ENCODE measurements around the gene RASGEF1B. TPM values are rescaled to one million over a fixed set of nuclear protein-coding genes. Genes with fewer than 3 reads are reported as not detected.

RASGEF1B gene
- total RNA-seq, 2 experiments from 2014 or later, result 69.4 to 73.1 TPM

GRCh38 chr4:81395239-81395638, 76.5 kb downstream of the RASGEF1B start:
- H3K9me3 Mint-ChIP-seq, result no peaks in the 10 kb centered on the region
- TF ChIP-seq CTCF (IDR thresholded peaks at IDR 0.05), result no peak
- intact Hi-C loops (cut with DNase I, micrococcal nuclease), result no loop called here
- Histone ChIP-seq H3K36me3 (ENCODE audit: insufficient read depth, low read length) (no peaks in the 10 kb centered on the region), H3K27ac (ENCODE audit: low read depth in 1 of 2, low read length in 2 of 2) (no peak overlapping the region), H3K9me3 (ENCODE audit: control insufficient read depth in 1 of 2, insufficient read depth in 1 of 2, low read length in 2 of 2) (no peaks in the 10 kb centered on the region), H3K27me3 (ENCODE audit: control insufficient read depth in 1 of 2, insufficient read depth in 2 of 2, low read length in 2 of 2) (no peaks in the 10 kb centered on the region), H3K4me3 (ENCODE audit: low read length) (no peak overlapping the region), H3K4me1 (ENCODE audit: insufficient read depth, low read length) (no peaks in the 10 kb centered on the region)
- no peak overlapping the region for H3K4me3 Mint-ChIP-seq
- CTCF ChIA-PET, result no interaction called here
- peaks cover under 1% of the 10 kb centered on the region for H3K27me3 Mint-ChIP-seq
- H3K27ac Mint-ChIP-seq, result no peak overlapping the region
- H3K36me3 Mint-ChIP-seq (ENCODE audit: low read depth), result no peaks in the 10 kb centered on the region
- peaks cover 7% of the 10 kb centered on the region for H3K4me1 Mint-ChIP-seq (ENCODE audit: low read depth)
- DNase-seq, result no peak
- ATAC-seq (ENCODE audit: poor library complexity), result no peak
- POLR2A ChIA-PET, result no interaction called here

- H3K4me3 Mint-ChIP-seq, result no peak overlapping the region
- no peak overlapping the region for H3K4me3 ChIP-seq (ENCODE audit: low read length)
- peaks cover 7% of the 10 kb centered on the region for H3K4me1 Mint-ChIP-seq (ENCODE audit: low read depth)
- H3K27me3 Mint-ChIP-seq, result no peaks in the 10 kb centered on the region
- no peak overlapping the region for H3K27ac ChIP-seq (ENCODE audit: low read depth in 1 of 2, low read length in 2 of 2)
- H3K9me3 ChIP-seq (ENCODE audit: control insufficient read depth in 1 of 2, insufficient read depth in 1 of 2, low read length in 2 of 2), result no peaks in the 10 kb centered on the region
- ChIA-PET CTCF (no interaction called here), POLR2A (no interaction called here)
- intact Hi-C loops (cut with DNase I, micrococcal nuclease), result no loop called here
- DNase-seq (peak in 4 of 14 experiments; percentile 14 to 42 (median 16)), ATAC-seq (ENCODE audit: poor library complexity) (peak; percentile 90)
- no peaks in the 10 kb centered on the region for H3K36me3 Mint-ChIP-seq (ENCODE audit: low read depth)
- no peaks in the 10 kb centered on the region for H3K9me3 Mint-ChIP-seq
- TF ChIP-seq CTCF (IDR thresholded peaks at IDR 0.05), result no peak
- H3K27me3 ChIP-seq (ENCODE audit: control insufficient read depth in 1 of 2, insufficient read depth in 2 of 2, low read length in 2 of 2), result no peaks in the 10 kb centered on the region
- no peaks in the 10 kb centered on the region for H3K36me3 ChIP-seq (ENCODE audit: insufficient read depth, low read length)
- peak overlapping the region; percentile 7 for H3K27ac Mint-ChIP-seq
- H3K4me1 ChIP-seq (ENCODE audit: insufficient read depth, low read length), result no peaks in the 10 kb centered on the region
Measured at GRCh38 chr4:81392164-81392563, 79.5 kb downstream of the RASGEF1B start.

- Histone ChIP-seq H3K27me3 (ENCODE audit: control insufficient read depth in 1 of 2, insufficient read depth in 2 of 2, low read length in 2 of 2) (no peaks in the 10 kb centered on the region), H3K4me1 (ENCODE audit: insufficient read depth, low read length) (no peaks in the 10 kb centered on the region), H3K27ac (ENCODE audit: low read depth in 1 of 2, low read length in 2 of 2) (no peak overlapping the region), H3K4me3 (ENCODE audit: low read length) (no peak overlapping the region), H3K9me3 (ENCODE audit: control insufficient read depth in 1 of 2, insufficient read depth in 1 of 2, low read length in 2 of 2) (no peaks in the 10 kb centered on the region), H3K36me3 (ENCODE audit: insufficient read depth, low read length) (no peaks in the 10 kb centered on the region)
- no peak for ATAC-seq (ENCODE audit: poor library complexity)
- H3K4me3 Mint-ChIP-seq, result no peak overlapping the region
- no peak for DNase-seq
- ChIA-PET CTCF (no interaction called here), POLR2A (no interaction called here)
- intact Hi-C loops (cut with DNase I, micrococcal nuclease), result no loop called here
- H3K9me3 Mint-ChIP-seq, result no peaks in the 10 kb centered on the region
- peaks cover 8% of the 10 kb centered on the region for H3K27me3 Mint-ChIP-seq
- H3K36me3 Mint-ChIP-seq (ENCODE audit: low read depth), result no peaks in the 10 kb centered on the region
- H3K4me1 Mint-ChIP-seq (ENCODE audit: low read depth), result peaks cover 7% of the 10 kb centered on the region
- no peak for TF ChIP-seq CTCF (IDR thresholded peaks at IDR 0.05)
- no peak overlapping the region for H3K27ac Mint-ChIP-seq
Measured at GRCh38 chr4:81389720-81390119, 82.0 kb downstream of the RASGEF1B start.
